Glutamatergic neuron (in vitro differentiated cells): Measurements from ENCODE around the gene SLC27A2. TPM values are rescaled to one million over a fixed set of nuclear protein-coding genes. Genes with fewer than 3 reads are reported as not detected.

Experiments
- DNase-seq: peaks from one replicate; pipeline ENCODE4 v3.0.0; 2022
- H3K27ac Mint-ChIP-seq: one replicate; pipeline ENCODE4 v1.8.0; 2020; ENCODE audit warnings: mild to moderate bottlenecking, mixed read lengths, inconsistent platforms; ENCODE audit not compliant: unreplicated experiment
- H3K27me3 Mint-ChIP-seq: one replicate; pipeline ENCODE4 v1.8.0; 2020; ENCODE audit warnings: mild to moderate bottlenecking, moderate library complexity, mixed read lengths, inconsistent platforms; ENCODE audit not compliant: unreplicated experiment
- H3K36me3 Mint-ChIP-seq: one replicate; pipeline ENCODE4 v1.8.0; 2020; ENCODE audit warnings: mild to moderate bottlenecking, mixed read lengths, inconsistent platforms; ENCODE audit not compliant: unreplicated experiment
- H3K4me1 Mint-ChIP-seq: one replicate; pipeline ENCODE4 v1.8.0; 2020; ENCODE audit warnings: mild to moderate bottlenecking, low read depth, mixed read lengths, inconsistent platforms; ENCODE audit not compliant: unreplicated experiment
- H3K4me3 Mint-ChIP-seq: one replicate; pipeline ENCODE4 v1.8.0; 2020; ENCODE audit warnings: mild to moderate bottlenecking, mixed read lengths, inconsistent platforms; ENCODE audit not compliant: unreplicated experiment
- H3K9me3 Mint-ChIP-seq: one replicate; pipeline ENCODE4 v1.8.0; 2020; ENCODE audit warnings: mild to moderate bottlenecking, moderate library complexity, mixed read lengths, inconsistent platforms; ENCODE audit not compliant: unreplicated experiment
- CTCF ChIP-seq: fragments of 200-600 bp; sonication (generic); IDR thresholded peaks from one replicate; pipeline ENCODE4 v1.5.0; 2021; ENCODE audit not compliant: partially characterized antibody, unreplicated experiment
- total RNA-seq: library from RNA; stranded (reverse); fragmentation: NEBNext Ultra II Directional; extraction: Animal tissue kit (Norgen Biotek cat#: 25700); gene quantifications from one replicate; pipeline ENCODE4 v1.2.1, GENCODE V29; 2021; ENCODE audit not compliant: unreplicated experiment

The SLC27A2 gene
- total RNA-seq, 1 donor from 2014 or later, result not detected

DNA sequence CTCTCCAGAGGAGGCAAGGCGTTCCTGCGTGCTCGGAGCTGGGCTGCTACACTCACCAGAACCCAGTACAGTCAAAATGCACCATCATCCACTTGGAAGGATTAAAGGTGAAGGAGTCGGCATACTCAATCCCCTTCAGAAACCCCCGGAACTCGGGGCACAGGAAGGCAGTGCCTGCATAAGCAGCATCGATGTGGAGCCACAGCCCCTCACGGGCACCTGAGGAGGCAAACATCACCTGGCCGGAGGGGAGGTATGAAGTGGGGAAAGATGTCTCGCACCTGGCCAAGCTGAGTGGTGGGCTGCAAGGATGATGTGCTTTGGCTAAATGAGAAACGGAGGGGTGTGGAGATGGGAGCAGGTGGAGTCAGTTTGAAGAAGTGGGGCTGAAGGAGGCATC, 70.6 kb downstream of the SLC27A2 start:
- H3K4me3 Mint-ChIP-seq, result no peak overlapping the region
- peaks cover 4% of the 10 kb centered on the region for H3K9me3 Mint-ChIP-seq
- H3K27ac Mint-ChIP-seq, result no peak overlapping the region

GRCh38 chr15:50256188-50257041, 74.4 kb downstream of the SLC27A2 start:
- Mint-ChIP-seq H3K4me1 (no peaks in the 10 kb centered on the region), H3K9me3 (peaks cover 4% of the 10 kb centered on the region), H3K27me3 (no peaks in the 10 kb centered on the region), H3K27ac (no peak overlapping the region), H3K36me3 (no peaks in the 10 kb centered on the region), H3K4me3 (no peak overlapping the region)
- DNase-seq, result no peak
- no peak for TF ChIP-seq CTCF

More for the DNA sequence above, 70.6 kb downstream of the SLC27A2 start:
- TF ChIP-seq CTCF, result no peak
- H3K4me1 Mint-ChIP-seq, result peaks cover 3% of the 10 kb centered on the region
- DNase-seq, result no peak
- no peaks in the 10 kb centered on the region for H3K27me3 Mint-ChIP-seq
- H3K36me3 Mint-ChIP-seq, result no peaks in the 10 kb centered on the region

GRCh38 chr15:50257332-50257731, 75.3 kb downstream of the SLC27A2 start:
- H3K27ac Mint-ChIP-seq, result no peak overlapping the region

DNA sequence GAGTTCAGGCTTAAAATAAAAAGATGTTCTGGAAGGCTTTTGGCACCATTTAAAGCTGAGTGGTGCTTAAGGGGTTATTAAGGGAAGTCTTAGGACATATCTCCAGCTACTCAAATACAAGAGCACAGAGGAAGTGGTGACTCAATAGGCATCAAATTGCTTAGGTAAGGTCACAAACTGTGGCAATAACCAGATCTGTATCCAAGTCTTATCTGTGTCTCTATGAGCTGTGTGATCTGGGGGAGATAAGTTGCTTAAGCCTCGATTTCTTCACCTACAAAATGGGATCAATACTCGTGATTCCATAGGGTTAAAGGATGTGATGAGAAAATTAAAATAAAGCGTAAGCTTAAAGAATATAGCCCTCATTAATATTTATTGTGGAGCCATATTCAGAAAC, 75.9 kb downstream of the SLC27A2 start:
- TF ChIP-seq CTCF, result no peak
- peaks cover 2% of the 10 kb centered on the region for H3K9me3 Mint-ChIP-seq
- no peaks in the 10 kb centered on the region for H3K36me3 Mint-ChIP-seq
- no peaks in the 10 kb centered on the region for H3K4me1 Mint-ChIP-seq
- no peak overlapping the region for H3K27ac Mint-ChIP-seq
- H3K4me3 Mint-ChIP-seq, result no peak overlapping the region
- H3K27me3 Mint-ChIP-seq, result no peaks in the 10 kb centered on the region
- DNase-seq, result no peak

More at GRCh38 chr15:50257332-50257731, 75.3 kb downstream of the SLC27A2 start:
- Mint-ChIP-seq H3K4me3 (no peak overlapping the region), H3K4me1 (no peaks in the 10 kb centered on the region), H3K27me3 (no peaks in the 10 kb centered on the region), H3K36me3 (no peaks in the 10 kb centered on the region), H3K9me3 (peaks cover 4% of the 10 kb centered on the region)
- TF ChIP-seq CTCF, result no peak
- no peak for DNase-seq

GRCh38 chr15:50259276-50259675, 77.3 kb downstream of the SLC27A2 start:
- H3K9me3 Mint-ChIP-seq, result peaks cover 2% of the 10 kb centered on the region
- no peak overlapping the region for H3K4me3 Mint-ChIP-seq
- H3K27ac Mint-ChIP-seq, result no peak overlapping the region
- TF ChIP-seq CTCF, result no peak
- H3K4me1 Mint-ChIP-seq, result no peaks in the 10 kb centered on the region
- DNase-seq, result no peak
- no peaks in the 10 kb centered on the region for H3K27me3 Mint-ChIP-seq
- no peaks in the 10 kb centered on the region for H3K36me3 Mint-ChIP-seq
